ENCODE results near the gene FGF22. TPM values are rescaled to one million over a fixed set of nuclear protein-coding genes. Genes with fewer than 3 reads are reported as not detected.

The FGF22 gene
- total and polyA plus RNA-seq, 2 of the 8 experiments (the other 6 are each of a cell fraction or from before 2014, with no cell fraction given), result 0.44 to 1.7 TPM

GRCh38 chr19:628168-628567 is 11.5 kb upstream of the FGF22 start:
- Histone ChIP-seq H2BK120ac (replicated peaks; ENCODE audit: low read depth, low read length) (no peak overlapping the region), H3K14ac (ENCODE audit: insufficient read length) (no peak overlapping the region), H3K23ac (ENCODE audit: insufficient read length) (no peak overlapping the region), H4K20me1 (replicated peaks in 1 of 2; ENCODE audit: control insufficient read depth in 1 of 2, insufficient read depth in 2 of 2, low read length in 2 of 2) (peaks cover 7 to 12% of the 10 kb centered on the region in 2 experiments), H3K4me2 (ENCODE audit: insufficient read depth in 1 of 2, low read depth in 2 of 2, low read length in 2 of 2) (no peak overlapping the region), H3K4ac (replicated peaks; ENCODE audit: insufficient read length, low read depth, low read length) (no peak overlapping the region), H3K9ac (replicated peaks in 1 of 4; ENCODE audit: extremely low read depth in 1 of 4, low read depth in 3 of 4, low read length in 3 of 4) (no peak overlapping the region), H2AFZ (ENCODE audit: low read length) (no peak overlapping the region), H3K56ac (replicated peaks; ENCODE audit: insufficient read length, low read depth, low read length) (no peak overlapping the region), H2BK20ac (ENCODE audit: low read length) (no peak overlapping the region), H3K79me1 (ENCODE audit: low read depth, low read length) (peaks cover 9% of the 10 kb centered on the region), H2BK5ac (ENCODE audit: low read depth, low read length) (no peak overlapping the region), H3K4me3 (ENCODE audit: extremely low read depth in 1 of 4, insufficient read depth in 2 of 4, low read depth in 3 of 4, low read length in 4 of 4) (no peak overlapping the region), H3K18ac (ENCODE audit: extremely low read depth, low read length) (no peak overlapping the region), H3K27me3 (replicated peaks in 1 of 4; ENCODE audit: control insufficient read depth in 3 of 4, extremely low read depth in 1 of 4, insufficient read depth in 3 of 4, low read length in 3 of 4) (no peaks in the 10 kb centered on the region), H4K8ac (ENCODE audit: extremely low read depth, insufficient read depth, low read length) (no peak overlapping the region), H4K5ac (ENCODE audit: insufficient read length, low read depth, low read length) (no peak overlapping the region), H3K27ac (ENCODE audit: low read depth, low read length) (no peak overlapping the region), H4K91ac (replicated peaks; ENCODE audit: insufficient read length, low read length) (no peak overlapping the region), H3K36me3 (ENCODE audit: control insufficient read depth in 2 of 4, insufficient read depth in 4 of 4, low read length in 3 of 4) (peaks cover 0 to 18% (median 13%) of the 10 kb centered on the region in 4 experiments; a peak in 7 of 8 replicates), H2BK15ac (ENCODE audit: low read length) (no peak overlapping the region), H2BK12ac (ENCODE audit: low read depth, low read length) (no peak overlapping the region), H2AK5ac (ENCODE audit: low read depth, low read length) (no peak overlapping the region), H3K9me3 (ENCODE audit: insufficient read depth in 2 of 2, low read depth in 1 of 2, low read length in 1 of 2) (no peaks in the 10 kb centered on the region), H3K23me2 (ENCODE audit: low read depth, low read length) (peaks cover 2% of the 10 kb centered on the region; the same call in 1 of the 2 replicates), H3K79me2 (ENCODE audit: control insufficient read depth in 1 of 2, insufficient read depth in 2 of 2, low read length in 2 of 2) (peaks cover 0 to 18% of the 10 kb centered on the region in 2 experiments; a peak in 1 of 4 replicates), H3K4me1 (replicated peaks in 1 of 4; ENCODE audit: control insufficient read depth in 3 of 4, insufficient read depth in 4 of 4, low read length in 3 of 4) (peaks cover 0 to 3% (median 1%) of the 10 kb centered on the region in 4 experiments; a peak in 3 of 7 replicates)
- 78% methylated on average over 19 of the region's 19 CpGs; no CpG with 5 or more reads in 1 of the 2 experiments for WGBS, 2 experiments (ENCODE audit: extremely low coverage in 1 of 2, insufficient coverage in 1 of 2, insufficient read length in 1 of 2, insufficient replicate concordance in 2 of 2, low coverage in 1 of 2, low lambda C conversion rate in 2 of 2, missing lambda C conversion rate in 1 of 2)
- DNase-seq (ENCODE audit: low read depth in 1 of 2, low spot score in 2 of 2) (peak; percentile 33 to 84), FAIRE-seq (peak; percentile 28)
- ChIA-PET POLR2A (ENCODE audit: partially characterized antibody) (interaction anchor here (0.6 to 2.2 kb wide), 3 partner anchors 33 to 185 kb away, joined by 3 to 5 read pairs (median 3); no protein-coding TSS in a partner anchor), CTCF (ENCODE audit: partially characterized antibody) (interaction anchor here (0.5 to 4.4 kb wide), 16 partner anchors 11 to 590 kb away, joined by 3 to 26 read pairs (median 4); no protein-coding TSS in a partner anchor)
- TF ChIP-seq SIX5 (IDR thresholded peaks at IDR 0.05; ENCODE audit: low read depth, low read length), result no peak
- no peak for TF ChIP-seq POU5F1 (IDR thresholded peaks at IDR 0.05; ENCODE audit: low read depth, low read length)
- no peak for TF ChIP-seq SP1 (IDR thresholded peaks at IDR 0.05; ENCODE audit: low read depth, low read length)
- TF ChIP-seq RAD21 (IDR thresholded peaks at IDR 0.05 in 1 of 2, conservative IDR thresholded peaks at IDR 0.05 in 1 of 2; ENCODE audit: low read depth in 2 of 2, low read length in 2 of 2), result peak; percentile 50 to 63; a peak in 3 of 4 replicates
- TF ChIP-seq CBX5 (IDR thresholded peaks at IDR 0.05; ENCODE audit: low read depth, low read length), result no peak
- TF ChIP-seq TAF1 (IDR thresholded peaks at IDR 0.05; ENCODE audit: low read depth, low read length), result no peak
- TF ChIP-seq TEAD4 (IDR thresholded peaks at IDR 0.05; ENCODE audit: low read depth, low read length), result no peak
- TF ChIP-seq BCL11A (IDR thresholded peaks at IDR 0.05; ENCODE audit: low read depth in 2 of 2, low read length in 2 of 2), result no peak
- TF ChIP-seq SIRT6 (IDR thresholded peaks at IDR 0.05; ENCODE audit: low read length), result no peak
